Epithelial cell of prostate (primary cell): ENCODE measurements around the gene KLF9.

Experiments used
- DNase-seq: peaks from one replicate; pipeline ENCODE4 v3.0.0-alpha.2; 2011; ENCODE audit warnings: low read depth, low spot score
- H3K27ac ChIP-seq: fragments of 450-650 bp; 2 replicates; pipeline ENCODE4 v1.5.1; 2017; ENCODE audit warnings: mild to moderate bottlenecking

The KLF9 gene

GRCh38 chr9:70425192-70425591 lies 10.7 kb upstream of the KLF9 start:
- no peak for DNase-seq
- no peak overlapping the region for H3K27ac ChIP-seq

- no peak for DNase-seq
- no peak overlapping the region for H3K27ac ChIP-seq
These were observed 8.1 kb upstream of the KLF9 start for GRCh38 chr9:70422371-70423043.

- peak overlapping the region; percentile 99 for H3K27ac ChIP-seq
- no peak for DNase-seq
These were observed 7.1 kb upstream of the KLF9 start for GRCh38 chr9:70421272-70422180.

- DNase-seq: no peak
- H3K27ac ChIP-seq: peak overlapping the region; percentile 99
These were observed 6.2 kb upstream of the KLF9 start for GRCh38 chr9:70420441-70421271.

GRCh38 chr9:70419556-70420440 lies 5.3 kb upstream of the KLF9 start:
- H3K27ac ChIP-seq: peak overlapping the region; percentile 99
- DNase-seq: peak; percentile 92

- peak overlapping the region; percentile 99 for H3K27ac ChIP-seq
- DNase-seq: peak; percentile 89
These were observed 4.5 kb upstream of the KLF9 start for GRCh38 chr9:70418822-70419555.

GRCh38 chr9:70415476-70415875 lies 1.0 kb upstream of the KLF9 start:
- H3K27ac ChIP-seq: no peak overlapping the region
- DNase-seq: no peak

- DNase-seq: no peak
These were observed 584 bp upstream of the KLF9 start for GRCh38 chr9:70415041-70415440.

GRCh38 chr9:70413464-70413798 lies 1.0 kb downstream of the KLF9 start:
- peak overlapping the region; percentile 98 for H3K27ac ChIP-seq
- DNase-seq: no peak

More at GRCh38 chr9:70415041-70415440, 584 bp upstream of the KLF9 start:
- H3K27ac ChIP-seq: peak overlapping the region; percentile 98

GRCh38 chr9:70412832-70413463 lies 1.5 kb downstream of the KLF9 start:
- peak; percentile 16 for DNase-seq
- peak overlapping the region; percentile 98 for H3K27ac ChIP-seq

- DNase-seq: peak; percentile 61
- H3K27ac ChIP-seq: peak overlapping the region; percentile 98
These were observed 2.3 kb downstream of the KLF9 start for GRCh38 chr9:70411930-70412831.

- no peak for DNase-seq
- H3K27ac ChIP-seq: peak overlapping the region; percentile 98
These were observed 3.1 kb downstream of the KLF9 start for GRCh38 chr9:70411121-70411929.

- peak overlapping the region; percentile 98 for H3K27ac ChIP-seq
- DNase-seq: no peak
These were observed 4.1 kb downstream of the KLF9 start for GRCh38 chr9:70410368-70410767.

GRCh38 chr9:70409800-70410199 lies 4.7 kb downstream of the KLF9 start:
- no peak overlapping the region for H3K27ac ChIP-seq
- no peak for DNase-seq

GRCh38 chr9:70409280-70409679 lies 5.2 kb downstream of the KLF9 start:
- no peak overlapping the region for H3K27ac ChIP-seq
- no peak for DNase-seq

- no peak overlapping the region for H3K27ac ChIP-seq
- no peak for DNase-seq
These were observed 5.9 kb downstream of the KLF9 start for GRCh38 chr9:70408393-70409040.
